Uterus (tissue), 4 donors: ENCODE data around the gene CCDC150. TPM values are rescaled to one million over a fixed set of nuclear protein-coding genes. Genes with fewer than 3 reads are reported as not detected.
"Not testable (repeated sequence)": the region's sequence is repeated elsewhere in the genome, so short reads cannot be mapped to it uniquely, and the experiment has no call there.

Experiments used
- DNase-seq, 2 donors: peaks; one replicate each; pipeline ENCODE4 v3.0.0-alpha.2; 2019 to 2020
- H3K27ac ChIP-seq, 2 donors: fragments of 200-600 bp; sonication (generic); 1 replicate in 1 of 2; 2 replicates in 1 of 2; pipeline ENCODE4 v1.5.1; 2016 to 2018
- H3K27me3 ChIP-seq, 2 donors: fragments of 200-600 bp; sonication (generic); one replicate each; pipeline ENCODE4 v1.5.1; 2018 to 2019; ENCODE audit warnings: control low read depth in 1 of 2
- H3K36me3 ChIP-seq, 2 donors: fragments of 200-600 bp; sonication (generic); one replicate each; pipeline ENCODE4 v1.5.1; 2019; ENCODE audit warnings: control low read depth in 1 of 2
- H3K4me1 ChIP-seq, 2 donors: fragments of 200-600 bp; sonication (generic); one replicate each; pipeline ENCODE4 v1.5.1; 2018 to 2019; ENCODE audit warnings: control low read depth in 1 of 2
- H3K4me3 ChIP-seq, 2 donors: fragments of 200-600 bp; sonication (generic); 1 replicate in 1 of 2; 2 replicates in 1 of 2; pipeline ENCODE4 v1.5.1; 2018 to 2019; ENCODE audit warnings: mild to moderate bottlenecking in 1 of 2
- H3K9me3 ChIP-seq, 2 donors: fragments of 200-600 bp; sonication (generic); one replicate each; pipeline ENCODE4 v1.5.1; 2019; ENCODE audit warnings: control low read depth in 1 of 2
- CTCF ChIP-seq, 4 experiments: fragments of 200-600 bp in 2 of 4; fragments of 450-650 bp in 2 of 4; sonication (generic) in 2 of 4; IDR thresholded peaks; one replicate each; pipeline ENCODE4 v1.5.1; 2016 to 2019; ENCODE audit warnings: antibody characterized with exemption in 4 of 4, mild to moderate bottlenecking in 2 of 4, moderate library complexity in 1 of 4
- POLR2A ChIP-seq, 2 donors: fragments of 450-650 bp; IDR thresholded peaks; one replicate each; pipeline ENCODE4 v1.6.1; 2016; ENCODE audit warnings: antibody characterized with exemption in 2 of 2, mild to moderate bottlenecking in 1 of 2, moderate library complexity in 1 of 2
- intact Hi-C: fragments of 100-400 bp; cut with DNase I; formaldehyde crosslinking; loops from one replicate; pipeline ENCODE4 v1.15.1; 2023; ENCODE audit warnings: low total_unique reads
- total RNA-seq, 4 donors: library from RNA; depleted of rRNA in 3 of 4; stranded (reverse); fragments of >200 nt in 3 of 4; gene quantifications; one replicate each; pipeline versions ENCODE4 v1.1.0 to v1.2.4, GENCODE V29; 2014 to 2023
- donor health status: DM: yes; HTN: yes; CAD: no.

CCDC150 gene
- total RNA-seq, 4 donors from 2014 or later, result 0.29 to 520 (median 4.0) TPM

DNA sequence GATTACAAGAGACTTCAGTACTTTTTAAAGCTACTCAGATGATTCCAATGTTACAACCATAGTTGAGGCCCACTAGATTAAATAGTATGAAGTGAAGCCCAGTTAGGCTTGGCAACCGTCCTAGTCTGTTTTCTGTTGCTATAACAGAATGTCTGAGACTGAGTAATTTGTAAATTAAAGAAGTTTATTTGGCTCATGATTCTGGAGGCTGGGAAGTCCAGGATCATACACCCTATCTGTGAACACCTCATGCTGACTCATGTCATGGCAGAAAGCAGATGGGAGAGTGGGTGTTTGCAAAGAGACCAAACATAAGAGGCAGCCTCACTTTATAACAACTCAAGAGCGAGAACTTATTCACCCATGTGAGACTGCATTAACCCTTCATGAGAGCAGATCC, 63.1 kb downstream of the CCDC150 start:
- Histone ChIP-seq H3K36me3 (no peaks in the 10 kb centered on the region), H3K27me3 (no peaks in the 10 kb centered on the region), H3K9me3 (no peaks in the 10 kb centered on the region), H3K27ac (no peak overlapping the region), H3K4me1 (no peaks in the 10 kb centered on the region), H3K4me3 (no peak overlapping the region)
- TF ChIP-seq CTCF (IDR thresholded peaks at IDR 0.05) (no peak), POLR2A (IDR thresholded peaks at IDR 0.05) (no peak)
- intact Hi-C loops, result no loop called here
- no peak for DNase-seq

DNA sequence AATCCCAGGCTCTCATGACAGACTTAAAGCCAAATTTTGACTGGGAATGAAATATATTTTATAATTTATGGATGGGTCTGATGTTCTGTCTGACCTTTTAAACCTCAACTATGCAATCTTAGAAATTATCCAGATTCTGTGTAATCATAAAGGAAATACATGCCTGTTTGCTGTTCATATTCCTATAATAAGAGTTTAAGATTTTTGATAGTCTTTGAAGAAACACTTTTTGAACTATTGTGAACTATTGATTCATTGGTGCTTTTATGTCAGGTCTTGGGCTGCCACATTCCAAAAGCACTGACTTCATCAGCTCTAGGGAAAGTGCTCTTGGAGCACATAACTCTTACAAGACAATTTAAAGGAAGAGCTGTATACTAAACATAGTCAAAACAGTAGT, 64.2 kb downstream of the CCDC150 start:
- TF ChIP-seq CTCF (IDR thresholded peaks at IDR 0.05), result no peak
- TF ChIP-seq POLR2A (IDR thresholded peaks at IDR 0.05), result no peak
- Histone ChIP-seq H3K27me3 (no peaks in the 10 kb centered on the region), H3K9me3 (no peaks in the 10 kb centered on the region), H3K36me3 (no peaks in the 10 kb centered on the region), H3K4me1 (no peaks in the 10 kb centered on the region), H3K4me3 (no peak overlapping the region), H3K27ac (no peak overlapping the region)
- no peak for DNase-seq
- intact Hi-C loops, result no loop called here

DNA sequence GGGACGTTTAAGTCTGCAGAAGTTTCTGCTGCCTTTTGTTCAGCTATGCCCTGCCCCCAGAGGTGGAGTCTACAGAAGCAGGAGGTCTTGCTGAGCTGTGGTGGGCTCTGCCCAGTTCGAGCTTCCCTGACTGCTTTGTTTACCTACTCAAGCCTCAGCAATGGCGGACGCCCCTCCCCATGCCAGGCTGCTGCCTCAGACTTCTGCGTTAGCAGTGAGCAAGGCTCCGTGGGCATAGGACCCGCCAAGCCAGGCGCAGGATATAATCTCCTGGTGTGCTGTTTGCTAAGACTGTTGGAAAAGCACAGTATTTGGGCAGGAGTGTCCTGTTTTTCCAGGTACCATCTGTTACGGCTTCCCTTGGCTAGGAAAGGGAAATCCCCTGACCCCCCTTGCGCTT, 70.5 kb downstream of the CCDC150 start:
- H3K27ac ChIP-seq, DNase-seq, H3K4me1 ChIP-seq, intact Hi-C loops, H3K27me3 ChIP-seq, H3K9me3 ChIP-seq, H3K36me3 ChIP-seq, H3K4me3 ChIP-seq: not testable (repeated sequence)

- Histone ChIP-seq H3K27ac (no peak overlapping the region), H3K4me1 (no peaks in the 10 kb centered on the region), H3K4me3 (no peak overlapping the region), H3K36me3 (no peaks in the 10 kb centered on the region), H3K27me3 (no peaks in the 10 kb centered on the region), H3K9me3 (no peaks in the 10 kb centered on the region)
- DNase-seq, result no peak
- intact Hi-C loops, result no loop called here
- TF ChIP-seq POLR2A (IDR thresholded peaks at IDR 0.05) (no peak), CTCF (IDR thresholded peaks at IDR 0.05) (no peak)
These were observed 72.1 kb downstream of the CCDC150 start for GRCh38 chr2:196711625-196712024.

DNA sequence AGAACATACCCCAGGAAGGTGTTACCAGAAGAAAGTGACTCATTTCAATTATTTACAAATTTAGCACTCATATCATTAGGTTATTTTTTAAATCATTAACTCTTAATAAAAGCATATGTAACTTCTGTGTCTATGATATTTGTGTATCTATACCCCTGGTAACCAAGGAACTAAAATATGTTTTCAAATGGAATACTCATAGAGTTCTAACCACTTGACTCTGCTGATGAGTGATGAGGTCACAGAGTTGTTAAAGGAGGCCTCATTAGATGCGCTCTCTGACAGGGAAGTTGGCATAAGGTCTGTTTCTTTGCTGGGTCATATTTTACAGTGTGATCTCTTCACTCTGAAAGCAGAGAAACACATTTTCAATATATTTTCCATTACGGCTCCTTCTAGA, 73.4 kb downstream of the CCDC150 start:
- Histone ChIP-seq H3K36me3 (no peaks in the 10 kb centered on the region), H3K4me3 (no peak overlapping the region), H3K27ac (no peak overlapping the region), H3K9me3 (no peaks in the 10 kb centered on the region), H3K4me1 (no peaks in the 10 kb centered on the region), H3K27me3 (no peaks in the 10 kb centered on the region)
- TF ChIP-seq CTCF (IDR thresholded peaks at IDR 0.05), result no peak
- no peak for TF ChIP-seq POLR2A (IDR thresholded peaks at IDR 0.05)
- no peak for DNase-seq
- intact Hi-C loops, result no loop called here

DNA sequence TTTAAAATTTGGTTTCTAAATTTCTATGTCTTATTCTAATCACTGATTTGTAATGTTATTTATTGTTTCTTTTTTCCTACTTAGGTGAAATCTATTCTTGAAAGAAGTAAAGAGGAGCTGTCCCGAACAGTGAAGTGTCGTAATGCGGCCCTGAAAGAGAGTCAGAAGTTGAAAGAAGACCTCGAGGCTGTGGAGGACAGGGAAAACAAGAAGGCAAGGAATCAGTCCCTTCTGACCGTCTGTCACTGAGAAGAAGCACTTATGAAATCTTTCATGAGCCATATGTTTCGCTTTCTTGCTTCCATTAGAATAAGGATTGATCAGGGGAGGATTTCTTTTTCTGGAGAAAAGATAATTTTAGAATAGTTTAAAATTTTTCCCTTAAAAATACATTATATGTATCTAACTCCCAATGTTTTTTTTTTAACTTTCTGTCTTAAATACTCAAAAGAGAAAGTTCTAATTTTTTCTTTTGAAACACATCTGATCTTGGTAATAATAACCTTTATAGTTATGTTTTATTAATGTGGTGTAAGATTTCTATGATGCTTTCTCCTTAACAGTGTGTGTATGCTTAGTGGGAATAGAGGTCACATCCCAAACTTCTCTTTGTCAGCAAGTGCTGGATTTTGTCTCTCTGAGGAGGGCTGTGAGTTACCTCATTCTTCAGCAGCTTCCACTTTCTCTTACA, 79.0 kb downstream of the CCDC150 start:
- no peak for DNase-seq
- no peaks in the 10 kb centered on the region for H3K4me1 ChIP-seq
- intact Hi-C loops, result no loop called here
- H3K9me3 ChIP-seq, result no peaks in the 10 kb centered on the region
- H3K36me3 ChIP-seq, result no peaks in the 10 kb centered on the region
- no peak overlapping the region for H3K4me3 ChIP-seq
- no peak overlapping the region for H3K27ac ChIP-seq
- H3K27me3 ChIP-seq, result no peaks in the 10 kb centered on the region
- TF ChIP-seq POLR2A (IDR thresholded peaks at IDR 0.05) (no peak), CTCF (IDR thresholded peaks at IDR 0.05) (no peak)
